CD4-positive, alpha-beta T cell treated with Interleukin-15 for 1 hour (primary cell): ENCODE measurements around the gene PSMB1.
"Not testable (repeated sequence)": the region's sequence is repeated elsewhere in the genome, so short reads cannot be mapped to it uniquely, and the experiment has no call there.

ENCODE experiments used
- DNase-seq: peaks from one replicate; pipeline ENCODE4 v3.0.0-alpha.2; 2020

Gene PSMB1

DNA sequence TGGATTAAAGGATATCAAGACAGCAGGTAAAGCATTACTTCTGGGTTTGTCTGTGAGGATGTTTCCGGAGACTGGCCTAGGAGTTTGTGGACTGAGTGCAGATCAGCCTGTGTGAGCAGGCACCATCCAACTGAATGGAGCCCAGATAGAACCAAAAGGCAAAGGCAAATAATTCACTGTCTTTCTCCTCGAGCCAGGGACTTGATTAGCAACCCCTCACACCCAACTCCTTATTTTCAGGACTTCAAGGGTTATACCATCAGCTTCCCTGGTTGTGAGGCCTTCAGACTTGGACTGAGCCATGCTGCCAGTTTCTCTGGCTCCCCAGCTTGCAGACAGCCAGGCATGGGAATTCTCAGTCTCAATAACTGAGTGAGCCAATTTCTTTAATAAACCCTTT lies 19.3 kb downstream of the PSMB1 start:
- DNase-seq, result no peak

DNA sequence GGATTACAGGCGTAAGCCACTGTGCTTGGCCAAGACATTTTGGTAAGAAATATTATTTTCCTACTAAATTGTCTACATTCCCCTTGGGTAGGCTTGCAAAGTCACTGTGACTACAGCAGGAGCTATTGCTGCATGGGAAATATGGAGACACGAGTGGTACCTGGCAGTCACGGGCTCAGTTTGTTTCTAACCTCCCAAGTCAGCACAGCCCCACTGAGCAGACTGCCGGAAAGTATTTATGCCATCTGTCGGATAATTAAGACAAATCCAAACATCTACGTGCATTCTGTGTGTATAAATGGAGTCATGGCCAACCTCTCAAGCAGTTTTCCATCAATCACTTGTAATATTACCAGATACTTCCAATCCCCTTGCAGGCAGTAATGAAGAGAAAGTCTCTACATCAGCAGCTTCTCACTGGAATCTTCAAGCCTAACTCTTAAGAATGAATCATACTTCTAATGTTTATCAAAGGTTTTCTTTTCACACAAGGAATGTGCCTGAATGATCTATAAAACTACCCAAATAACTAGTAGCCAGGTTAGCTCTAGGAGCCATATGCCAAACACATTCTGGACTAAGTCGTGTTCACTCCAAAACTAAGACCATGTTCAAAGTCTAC lies 20.1 kb downstream of the PSMB1 start:
- DNase-seq, result no peak

DNA sequence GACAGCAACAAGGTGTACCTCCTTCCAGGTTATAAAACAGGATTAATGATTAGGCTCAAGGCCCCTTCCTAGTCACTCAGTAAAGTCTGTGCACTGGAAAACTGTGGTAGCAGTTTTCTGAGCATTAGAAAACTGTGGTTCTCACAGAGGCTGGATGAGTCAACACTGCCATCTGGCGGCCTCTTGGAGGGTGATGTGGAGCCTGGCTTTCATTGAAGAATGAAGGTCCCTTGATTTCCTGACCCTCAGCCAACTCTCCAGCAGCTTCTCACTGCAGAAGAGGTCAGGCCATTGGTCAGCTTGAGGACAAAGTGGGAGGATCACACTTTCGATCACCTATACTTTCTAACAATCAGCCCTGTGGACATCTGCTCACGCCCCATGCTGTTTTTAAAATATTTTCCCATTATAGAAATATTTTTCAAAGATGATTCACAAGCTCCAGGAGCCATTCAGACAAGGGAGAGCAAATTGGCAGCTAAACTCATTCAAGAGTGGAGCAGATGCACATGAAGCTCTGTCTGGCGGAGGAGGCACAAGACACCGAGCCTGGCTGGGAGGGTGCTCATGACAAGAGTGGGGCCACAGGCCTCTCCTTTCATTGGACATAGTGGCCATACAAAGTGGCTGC lies 23.2 kb downstream of the PSMB1 start:
- peak; percentile 48 for DNase-seq

DNA sequence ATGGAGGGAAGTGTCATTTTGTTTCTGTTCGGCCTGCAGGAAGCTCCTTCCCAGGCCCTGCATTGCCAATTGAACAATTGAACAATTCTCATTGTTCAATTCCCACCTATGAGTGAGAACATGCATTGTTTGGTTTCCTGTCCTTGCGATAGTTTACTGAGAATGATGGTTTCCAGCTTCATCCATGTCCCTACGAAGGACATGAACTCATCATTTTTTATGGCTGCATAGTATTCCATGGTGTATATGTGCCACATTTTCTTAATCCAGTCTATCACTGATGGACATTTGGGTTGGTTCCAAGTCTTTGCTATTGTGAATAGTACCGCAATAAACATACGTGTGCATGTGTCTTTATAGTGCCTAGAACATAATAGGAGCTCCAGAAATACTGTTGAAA lies 25.1 kb downstream of the PSMB1 start:
- DNase-seq, result not testable (repeated sequence)

DNA sequence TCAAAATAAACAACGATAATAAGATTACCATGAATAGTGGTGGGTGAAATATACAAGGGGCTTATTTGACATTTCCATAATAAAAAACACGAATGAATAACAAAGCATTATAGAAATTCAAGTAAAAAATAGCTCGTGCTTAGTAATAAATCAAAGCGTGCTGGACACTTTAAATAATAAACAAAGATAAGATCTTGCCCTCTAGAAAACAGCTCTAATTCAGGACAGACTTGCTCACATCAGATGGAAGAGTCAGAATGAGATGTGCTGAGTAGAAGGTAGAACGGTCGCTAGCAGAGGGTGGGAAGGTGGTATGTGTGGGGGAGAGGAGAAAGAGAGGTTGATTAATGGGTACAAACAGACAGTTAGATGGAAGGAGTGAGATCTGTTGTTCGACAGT lies 27.3 kb downstream of the PSMB1 start:
- DNase-seq, result no peak

DNA sequence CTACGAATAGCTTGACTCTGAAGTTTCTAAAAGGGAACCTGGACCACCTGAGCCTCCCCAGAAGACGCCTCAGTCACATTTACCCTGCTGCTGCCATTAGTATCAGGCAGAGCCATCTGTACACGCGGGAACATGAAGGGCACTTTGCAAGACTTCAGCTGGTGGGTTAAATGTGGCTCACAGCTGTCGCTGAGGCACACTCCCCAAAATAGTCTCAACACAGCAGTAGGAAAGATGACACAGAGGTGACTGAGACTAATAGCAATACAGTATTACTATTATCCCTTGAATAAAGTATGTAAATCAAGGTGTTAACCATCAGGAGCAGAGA lies 29.0 kb downstream of the PSMB1 start:
- DNase-seq, result no peak

DNA sequence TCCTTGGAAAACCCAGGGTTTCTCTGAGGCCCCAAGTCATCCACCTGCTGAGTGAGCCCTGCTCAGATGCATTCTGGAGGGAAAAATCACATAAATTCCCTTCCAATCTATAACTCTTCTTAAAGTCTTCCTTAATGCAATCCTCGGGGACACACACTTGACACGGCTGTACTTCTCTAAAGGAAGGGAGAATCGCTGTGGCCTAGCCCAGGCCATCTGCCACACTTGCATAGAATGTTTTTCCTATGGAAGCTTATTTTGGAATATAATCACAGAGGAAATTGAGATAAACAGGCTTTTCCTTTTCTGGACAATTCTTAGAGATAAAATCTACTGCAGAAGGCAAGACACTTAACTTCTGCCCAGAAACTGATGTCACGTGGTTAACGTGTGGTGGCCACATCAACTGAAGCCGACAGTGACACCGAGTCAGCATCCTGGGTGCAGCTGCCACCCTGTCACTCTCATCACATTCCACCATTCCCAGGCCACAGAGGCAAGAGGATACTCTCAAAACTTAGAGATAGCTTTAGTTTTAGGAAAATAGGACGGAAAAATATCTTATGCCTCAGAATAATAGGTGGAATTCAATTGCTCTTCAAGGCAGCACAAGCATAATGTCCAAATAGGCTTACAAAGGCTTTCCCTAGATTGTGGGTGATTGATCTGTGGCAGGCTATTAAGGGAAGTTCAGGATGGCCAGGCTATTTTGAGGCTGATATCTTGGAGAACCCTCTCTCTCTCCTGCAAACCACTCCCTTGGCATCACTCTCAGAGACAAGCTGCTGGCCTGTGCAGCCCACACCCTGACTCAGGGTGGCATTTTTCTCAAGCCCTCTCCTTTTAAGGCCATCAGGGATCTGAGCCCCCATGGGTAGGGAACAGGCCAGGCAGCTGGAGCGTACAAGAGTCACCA lies 29.6 kb downstream of the PSMB1 start:
- DNase-seq, result no peak

DNA sequence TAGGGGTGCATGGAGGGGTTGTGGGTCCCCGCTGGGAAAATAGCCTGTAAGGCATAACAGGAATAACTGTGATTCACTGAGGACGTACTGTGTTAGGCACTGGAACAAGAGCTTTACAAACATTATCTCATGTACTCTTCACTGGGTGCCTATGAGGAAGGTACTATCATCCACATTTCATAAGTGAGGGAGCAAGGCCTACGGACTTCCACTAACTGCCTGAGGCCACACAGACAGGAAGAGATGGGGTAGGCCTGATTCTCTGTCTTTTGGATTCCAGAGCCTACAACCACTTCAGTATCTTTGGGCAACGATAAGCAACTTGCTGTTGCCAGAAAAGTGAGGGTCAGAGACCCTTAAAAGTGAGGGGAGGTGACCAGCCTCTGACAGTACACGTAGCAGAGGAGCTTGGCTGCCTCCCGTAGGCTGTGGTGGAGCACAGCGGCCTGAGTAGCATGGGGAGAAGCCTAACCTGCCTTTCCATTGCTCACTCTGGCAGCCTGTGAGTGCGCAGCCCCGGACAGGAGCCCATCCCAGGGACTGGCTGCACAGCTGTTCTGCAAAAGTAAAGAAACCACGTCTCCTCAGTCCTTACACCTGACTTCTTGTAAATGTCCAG lies 30.4 kb downstream of the PSMB1 start:
- no peak for DNase-seq

DNA sequence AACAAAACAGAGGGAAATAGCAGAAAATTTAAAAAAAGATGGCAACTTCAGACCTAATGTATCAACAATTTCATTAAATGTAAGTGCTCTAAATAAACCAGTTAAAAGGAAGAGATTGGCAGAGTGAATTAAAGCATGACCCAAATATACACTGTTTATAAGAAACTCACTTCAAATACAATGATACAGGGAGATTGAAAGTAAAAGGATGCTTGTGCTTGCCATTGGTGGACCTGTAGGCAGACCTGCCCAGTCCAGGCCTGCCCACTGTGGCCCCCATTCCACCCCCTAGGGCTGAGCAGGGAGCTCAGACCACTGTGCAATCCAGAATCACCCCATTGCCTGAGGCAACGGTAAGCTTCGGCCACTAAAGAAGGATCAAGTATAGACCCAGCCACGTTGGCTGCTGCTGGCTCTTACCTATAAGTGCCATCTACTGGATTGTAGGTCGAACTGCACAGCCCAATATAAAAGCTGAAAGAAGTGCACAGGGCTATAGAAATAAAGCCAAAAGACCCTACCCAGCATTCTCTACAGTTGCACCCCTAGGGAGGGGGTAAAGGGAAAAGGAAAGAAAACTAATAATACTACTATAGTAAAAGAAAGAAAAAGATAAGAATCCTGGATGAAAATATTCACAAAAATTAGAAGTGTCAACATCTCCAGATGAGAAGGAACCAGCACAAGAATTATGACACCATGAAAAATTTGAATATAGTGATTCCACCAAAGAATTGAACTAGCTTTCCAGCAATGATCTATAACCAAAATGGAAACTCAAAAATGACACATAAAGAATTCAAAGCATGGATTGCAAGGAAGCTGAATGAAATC lies 36.1 kb downstream of the PSMB1 start:
- DNase-seq, result peak; percentile 38

DNA sequence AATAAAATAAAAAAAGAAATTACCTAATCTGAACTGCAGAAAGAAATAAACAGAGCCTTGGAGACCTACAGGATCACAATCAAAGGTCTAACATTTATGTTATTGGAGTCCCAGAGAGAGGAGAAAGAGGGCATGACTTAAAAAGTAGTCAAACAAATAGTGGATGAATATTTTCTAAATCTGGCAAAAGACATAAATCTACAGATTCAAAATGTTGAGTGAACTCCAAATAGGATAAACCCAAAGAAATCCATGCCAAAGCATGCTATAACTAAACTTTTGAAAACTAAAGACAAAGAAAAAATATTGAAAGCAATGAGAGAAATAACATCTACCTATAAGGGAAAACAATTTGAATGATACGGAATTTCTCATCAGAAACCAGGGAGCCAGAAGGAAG lies 38.2 kb downstream of the PSMB1 start:
- no peak for DNase-seq

DNA sequence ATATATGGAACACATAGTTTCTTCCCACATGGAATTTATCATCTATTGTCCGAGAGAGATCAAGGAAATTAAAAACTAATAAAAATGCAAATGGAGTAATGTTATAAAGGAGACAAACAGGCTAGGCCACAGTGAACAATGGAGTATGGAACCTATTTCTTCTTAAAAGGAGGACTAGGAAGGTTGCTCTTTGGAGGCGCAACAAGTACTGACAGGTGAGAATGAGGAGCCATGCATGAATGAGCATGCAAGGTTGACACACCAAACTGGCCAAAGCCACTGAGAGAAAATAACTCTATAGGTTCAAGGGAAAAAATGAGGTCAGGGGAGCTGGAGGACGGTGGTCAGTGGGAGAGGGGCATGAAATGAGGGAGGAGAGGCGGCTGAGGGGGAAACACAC lies 40.9 kb downstream of the PSMB1 start:
- DNase-seq, result no peak

DNA sequence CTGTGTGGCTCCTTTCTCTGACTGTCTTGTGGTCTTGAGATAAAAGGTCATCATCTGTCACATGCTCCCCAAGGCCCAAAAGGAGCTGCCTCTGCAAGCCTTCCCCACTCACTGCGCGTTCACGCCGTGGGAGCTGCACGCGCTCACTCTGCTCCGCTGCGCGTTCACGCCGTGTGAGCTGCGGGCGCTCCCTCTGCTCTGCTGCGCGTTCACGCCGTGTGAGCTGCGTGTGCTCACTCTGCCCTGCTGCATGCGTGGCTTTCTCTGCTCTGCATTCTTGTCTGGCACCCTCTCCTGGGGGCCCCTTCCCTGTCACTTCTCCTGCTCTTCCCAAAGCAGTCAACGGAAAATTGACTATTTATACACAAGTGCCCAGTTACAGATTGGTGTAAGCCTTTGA lies 42.5 kb downstream of the PSMB1 start:
- no peak for DNase-seq

DNA sequence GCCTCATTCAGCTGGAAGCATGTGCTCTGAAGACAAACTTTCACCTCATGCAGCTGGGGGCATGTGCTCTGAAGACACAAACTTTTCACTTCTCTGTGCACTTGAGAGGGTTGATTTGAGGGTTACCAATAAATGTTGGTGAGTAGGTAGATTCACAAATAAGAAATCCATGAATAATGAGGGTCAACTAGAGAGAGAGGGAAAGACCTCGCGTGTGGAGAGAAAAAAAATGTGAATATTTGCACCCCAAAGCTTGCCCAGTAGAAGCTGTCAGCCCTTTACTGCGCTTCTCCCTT lies 43.4 kb downstream of the PSMB1 start:
- no peak for DNase-seq

DNA sequence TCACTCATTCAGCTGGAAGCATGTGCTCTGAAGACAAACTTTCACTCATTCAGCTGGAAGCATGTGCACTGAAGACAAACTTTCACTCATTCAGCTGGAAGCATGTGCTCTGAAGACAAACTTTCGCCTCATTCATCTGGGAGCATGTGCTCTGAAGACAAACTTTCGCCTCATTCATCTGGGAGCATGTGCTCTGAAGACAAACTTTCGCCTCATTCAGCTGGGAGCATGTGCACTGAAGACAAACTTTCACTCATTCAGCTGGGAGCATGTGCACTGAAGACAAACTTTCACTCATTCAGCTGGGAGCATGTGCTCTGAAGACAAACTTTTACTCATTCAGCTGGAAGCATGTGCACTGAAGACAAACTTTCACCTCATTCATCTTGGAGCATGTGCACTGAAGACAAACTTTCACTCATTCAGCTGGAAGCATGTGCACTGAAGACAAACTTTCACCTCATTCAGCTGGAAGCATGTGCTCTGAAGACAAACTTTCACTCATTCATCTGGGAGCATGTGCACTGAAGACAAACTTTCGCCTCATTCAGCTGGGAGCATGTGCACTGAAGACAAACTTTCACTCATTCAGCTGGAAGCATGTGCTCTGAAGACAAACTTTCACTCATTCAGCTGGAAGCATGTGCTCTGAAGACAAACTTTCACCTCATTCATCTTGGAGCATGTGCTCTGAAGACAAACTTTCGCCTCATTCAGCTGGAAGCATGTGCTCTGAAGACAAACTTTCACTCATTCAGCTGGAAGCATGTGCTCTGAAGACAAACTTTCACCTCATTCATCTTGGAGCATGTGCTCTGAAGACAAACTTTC lies 44.0 kb downstream of the PSMB1 start:
- DNase-seq, result not testable (repeated sequence)

DNA sequence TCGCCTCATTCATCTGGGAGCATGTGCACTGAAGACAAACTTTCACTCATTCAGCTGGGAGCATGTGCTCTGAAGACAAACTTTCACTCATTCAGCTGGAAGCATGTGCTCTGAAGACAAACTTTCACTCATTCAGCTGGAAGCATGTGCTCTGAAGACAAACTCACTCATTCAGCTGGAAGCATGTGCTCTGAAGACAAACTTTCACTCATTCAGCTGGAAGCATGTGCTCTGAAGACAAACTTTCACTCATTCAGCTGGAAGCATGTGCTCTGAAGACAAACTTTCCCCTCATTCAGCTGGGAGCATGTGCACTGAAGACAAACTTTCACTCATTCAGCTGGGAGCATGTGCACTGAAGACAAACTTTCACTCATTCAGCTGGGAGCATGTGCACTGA lies 44.8 kb downstream of the PSMB1 start:
- DNase-seq, result not testable (repeated sequence)

DNA sequence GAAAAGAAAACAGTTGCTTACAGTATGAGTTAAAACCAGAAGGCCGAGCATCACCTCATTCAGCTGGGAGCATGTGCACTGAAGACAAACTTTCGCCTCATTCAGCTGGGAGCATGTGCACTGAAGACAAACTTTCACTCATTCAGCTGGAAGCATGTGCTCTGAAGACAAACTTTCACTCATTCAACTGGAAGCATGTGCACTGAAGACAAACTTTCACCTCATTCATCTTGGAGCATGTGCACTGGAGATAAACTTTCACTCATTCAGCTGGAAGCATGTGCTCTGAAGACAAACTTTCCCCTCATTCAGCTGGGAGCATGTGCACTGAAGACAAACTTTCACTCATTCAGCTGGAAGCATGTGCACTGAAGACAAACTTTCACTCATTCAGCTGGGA lies 45.4 kb downstream of the PSMB1 start:
- DNase-seq, result not testable (repeated sequence)

DNA sequence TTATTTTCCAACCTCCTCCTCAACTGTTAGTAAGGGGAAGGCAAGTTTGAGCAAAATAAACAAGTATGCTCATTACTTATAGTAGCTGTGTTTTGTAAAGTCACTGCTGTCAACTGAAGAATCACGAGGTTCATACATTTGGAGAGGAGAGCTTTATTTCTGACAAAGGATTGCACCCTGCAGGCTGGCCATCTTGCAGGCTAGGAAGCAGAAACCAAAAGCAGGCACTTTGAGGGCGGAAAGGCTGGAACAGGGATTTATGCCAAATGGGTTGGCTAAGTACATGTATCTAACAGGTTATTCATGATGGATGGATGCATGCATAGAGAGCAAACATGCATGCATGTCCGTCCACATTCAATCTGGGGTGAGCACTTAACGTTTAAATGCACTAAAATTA lies 46.7 kb downstream of the PSMB1 start:
- no peak for DNase-seq

DNA sequence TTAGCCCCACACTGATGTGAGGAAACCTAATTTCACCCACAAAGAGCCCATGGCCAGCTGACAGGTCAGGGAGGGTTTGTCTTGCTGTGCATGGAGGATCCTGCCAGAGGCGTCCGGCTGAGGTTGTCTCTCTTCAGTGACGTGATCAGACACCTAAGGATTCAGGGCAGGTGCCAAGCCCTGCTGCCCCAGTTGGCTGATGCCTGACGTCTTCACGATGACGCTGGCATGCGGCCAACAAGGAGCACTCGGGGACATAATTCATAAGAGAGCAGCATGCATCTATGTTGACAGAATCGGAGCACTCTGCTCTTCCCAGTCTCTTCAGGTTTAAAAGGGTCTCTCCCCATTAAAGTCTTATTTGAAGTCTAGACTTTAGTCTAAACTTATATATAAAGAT lies 47.8 kb downstream of the PSMB1 start:
- DNase-seq, result no peak

DNA sequence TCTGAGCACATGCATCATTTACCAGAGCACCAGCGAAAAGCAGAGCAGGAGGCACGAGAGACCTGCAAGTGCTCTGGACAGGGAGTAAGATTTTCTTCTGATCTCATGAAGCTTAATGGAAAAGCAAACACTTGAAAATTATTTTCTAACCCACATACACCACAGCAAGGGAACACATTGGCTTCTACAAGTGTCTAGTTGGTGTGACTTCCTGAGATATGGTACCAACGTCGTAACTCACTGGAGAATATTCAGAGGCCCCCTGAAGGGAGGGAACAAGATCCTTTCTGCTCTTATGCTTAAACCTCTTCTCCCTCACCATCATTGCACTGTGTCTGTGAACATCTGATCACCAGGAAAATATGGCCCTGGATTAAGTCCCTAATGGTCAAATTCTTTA lies 48.6 kb downstream of the PSMB1 start:
- no peak for DNase-seq

DNA sequence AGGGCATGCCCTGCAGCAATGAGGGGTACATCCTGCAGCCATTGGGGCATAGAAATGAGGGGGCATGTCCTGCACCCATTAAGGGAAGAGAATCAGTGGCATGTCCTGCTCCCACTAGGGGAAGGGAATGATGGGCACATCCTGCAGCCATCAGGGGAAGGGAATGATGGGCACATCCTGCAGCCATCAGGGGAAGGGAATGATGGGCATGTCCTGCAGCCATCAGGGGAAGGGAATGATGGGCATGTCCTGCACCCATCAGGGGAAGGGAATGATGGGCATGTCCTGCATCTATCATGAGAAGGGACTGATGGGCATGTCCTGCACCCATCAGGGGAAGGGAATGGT lies 49.7 kb downstream of the PSMB1 start:
- DNase-seq, result no peak

DNA sequence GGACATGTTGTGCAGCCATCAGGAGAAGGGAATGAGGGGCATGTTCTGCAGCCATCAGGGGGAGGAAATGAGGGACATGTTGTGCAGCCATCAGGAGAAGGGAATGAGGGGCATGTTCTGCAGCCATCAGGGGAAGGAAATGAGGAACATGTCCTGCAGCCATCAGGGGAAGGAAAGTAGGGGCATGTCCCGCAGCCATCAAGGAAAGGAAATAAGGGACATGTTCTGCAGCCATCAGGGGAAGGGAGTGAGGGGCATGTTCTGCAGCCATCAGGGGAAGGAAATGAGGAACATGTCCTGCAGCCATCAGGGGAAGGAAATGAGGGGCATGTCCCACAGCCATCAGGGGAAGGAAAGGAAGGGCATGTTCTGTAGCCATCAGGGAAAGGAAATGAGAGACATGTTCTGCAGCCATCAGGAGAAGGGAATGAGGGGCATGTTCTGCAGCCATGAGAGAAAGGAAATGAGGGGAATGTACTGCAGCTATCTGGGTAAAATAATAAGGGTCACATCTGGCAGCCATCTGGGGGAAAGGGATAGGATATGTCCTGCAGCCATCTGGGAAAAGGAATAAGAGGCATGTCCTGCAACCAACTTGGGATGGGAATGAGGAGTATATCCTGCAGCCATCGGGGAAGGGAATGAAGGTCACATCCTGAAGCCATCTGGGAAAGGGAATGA lies 50.2 kb downstream of the PSMB1 start:
- DNase-seq, result not testable (repeated sequence)

DNA sequence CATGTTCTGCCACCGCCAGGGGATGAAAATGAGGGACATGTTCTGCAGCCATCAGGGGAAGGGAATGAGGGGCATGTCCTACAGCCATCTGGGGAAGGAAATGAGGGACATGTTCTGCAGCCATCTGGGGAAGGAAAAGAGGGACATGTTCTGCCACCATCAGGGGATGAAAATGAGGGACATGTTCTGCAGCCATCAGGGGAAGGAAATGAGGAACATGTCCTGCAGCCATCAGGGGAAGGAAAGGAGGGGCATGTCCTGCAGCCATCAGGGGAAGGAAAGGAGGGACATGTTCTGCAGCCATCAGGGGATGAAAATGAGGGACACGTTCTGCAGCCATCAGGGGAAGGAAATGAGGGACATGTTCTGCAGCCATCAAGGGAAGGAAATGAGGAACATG lies 50.8 kb downstream of the PSMB1 start:
- not testable (repeated sequence) for DNase-seq
